Liver (tissue), 9 donors: ENCODE measurements around the gene GAPVD1. TPM values are rescaled to one million over a fixed set of nuclear protein-coding genes. Genes with fewer than 3 reads are reported as not detected.

Experiments
- DNase-seq: peaks from one replicate; pipeline ENCODE4 v3.0.0-alpha.2; 2017; ENCODE audit warnings: low spot score
- H3K27ac ChIP-seq, 2 donors: one replicate each; pipeline ENCODE4 v1.7.0; 2013; ENCODE audit warnings: inconsistent platforms in 2 of 2, low read length in 2 of 2, control low read depth in 1 of 2, low read depth in 1 of 2, mild to moderate bottlenecking in 1 of 2
- H3K27me3 ChIP-seq, 4 donors: one replicate each; pipeline versions ENCODE4 v1.6.1 to v1.7.0; 2013; ENCODE audit warnings: low read length in 3 of 4, inconsistent platforms in 1 of 4, mild to moderate bottlenecking in 1 of 4, moderate library complexity in 1 of 4; ENCODE audit not compliant: control insufficient read depth in 4 of 4, insufficient read depth in 4 of 4
- H3K36me3 ChIP-seq, 4 donors: one replicate each; pipeline versions ENCODE4 v1.6.1 to v1.7.0; 2013; ENCODE audit warnings: low read length in 3 of 4, mild to moderate bottlenecking in 3 of 4, low read depth in 1 of 4, moderate library complexity in 1 of 4; ENCODE audit not compliant: control insufficient read depth in 4 of 4, insufficient read depth in 3 of 4
- H3K4me1 ChIP-seq, 4 donors: one replicate each; pipeline versions ENCODE4 v1.6.1 to v1.7.0; 2013; ENCODE audit warnings: low read length in 3 of 4, mild to moderate bottlenecking in 3 of 4, moderate library complexity in 1 of 4; ENCODE audit not compliant: control insufficient read depth in 4 of 4, insufficient read depth in 4 of 4
- H3K4me3 ChIP-seq, 3 donors: one replicate each; pipeline versions ENCODE4 v1.6.1 to v1.7.0; 2013; ENCODE audit warnings: low read length in 3 of 3, control low read depth in 1 of 3, low read depth in 1 of 3, mild to moderate bottlenecking in 1 of 3
- H3K9ac ChIP-seq, 2 donors: one replicate each; pipeline ENCODE4 v1.7.0; 2013; ENCODE audit warnings: low read length in 2 of 2, mild to moderate bottlenecking in 2 of 2, moderate library complexity in 2 of 2, control low read depth in 1 of 2, low read depth in 1 of 2
- H3K9me3 ChIP-seq, 4 donors: one replicate each; pipeline versions ENCODE4 v1.6.1 to v1.7.0; 2013; ENCODE audit warnings: low read length in 3 of 4; ENCODE audit not compliant: control insufficient read depth in 4 of 4
- ATF3 ChIP-seq: IDR thresholded peaks from 2 replicates; pipeline ENCODE4 v1.6.1; 2016; ENCODE audit warnings: antibody characterized with exemption
- EGR1 ChIP-seq, 2 donors: IDR thresholded peaks; 2 replicates each; pipeline ENCODE4 v1.6.1; 2016 to 2018; ENCODE audit warnings: antibody characterized with exemption in 2 of 2, low read depth in 2 of 2
- FOXA1 ChIP-seq: IDR thresholded peaks from 2 replicates; pipeline ENCODE4 v1.6.1; 2016; ENCODE audit warnings: antibody characterized with exemption
- FOXA2 ChIP-seq: IDR thresholded peaks from 2 replicates; pipeline ENCODE4 v1.6.1; 2016; ENCODE audit warnings: antibody characterized with exemption
- GABPA ChIP-seq, 2 donors: IDR thresholded peaks in 1 of 2; conservative IDR thresholded peaks in 1 of 2; 2 replicates each; pipeline ENCODE4 v1.6.1; 2016; ENCODE audit warnings: antibody characterized with exemption in 2 of 2, mild to moderate bottlenecking in 1 of 2, moderate library complexity in 1 of 2
- HNF4A ChIP-seq, 2 donors: conservative IDR thresholded peaks; 2 replicates each; pipeline ENCODE4 v1.6.1; 2016; ENCODE audit warnings: antibody characterized with exemption in 2 of 2, mild to moderate bottlenecking in 2 of 2
- RAD21 ChIP-seq, 2 donors: IDR thresholded peaks; 2 replicates each; pipeline ENCODE4 v1.6.1; 2016; ENCODE audit warnings: antibody characterized with exemption in 2 of 2, mild to moderate bottlenecking in 2 of 2
- SP1 ChIP-seq: IDR thresholded peaks from 2 replicates; pipeline ENCODE4 v1.6.1; 2018; ENCODE audit warnings: antibody characterized with exemption, mild to moderate bottlenecking
- TAF1 ChIP-seq: conservative IDR thresholded peaks from 2 replicates; pipeline ENCODE4 v1.6.1; 2016; ENCODE audit warnings: antibody characterized with exemption, mild to moderate bottlenecking
- WGBS: extraction: QIAGEN DNeasy Blood & Tissue Kit; methylation state at CpG from one replicate; pipeline ENCODE4 v1.1.7; 2013; 5-methylcytosine and 5-hydroxymethylcytosine counted together
- polyA plus RNA-seq, 2 donors: library from polyadenylated mRNA; stranded (reverse) in 1 of 2; unstranded in 1 of 2; fragments of 200-250 nt in 1 of 2; fragments of >200 nt in 1 of 2; fragmentation: Nextera tagmentation in 1 of 2; extraction: Ambion mirVana in 1 of 2; gene quantifications; one replicate each; pipeline versions ENCODE4 v1.2.1 to v1.2.3, GENCODE V29; 2013 to 2015
- total RNA-seq, 2 donors: library from RNA; depleted of rRNA; stranded (reverse); fragments of >200 nt; gene quantifications; one replicate each; pipeline ENCODE4 v1.2.3, GENCODE V29; 2014
- TF ChIP-seq, protein P1 (sequence below): fragments of 150-350 bp; IDR thresholded peaks from 2 replicates; pipeline ENCODE4 v1.5.1; 2017; ENCODE audit warnings: improper control_type of control experiment, low read depth, low read length; ENCODE audit not compliant: missing input control
- TF ChIP-seq, protein P2 (sequence below): IDR thresholded peaks from 2 replicates; pipeline ENCODE4 v1.6.1; 2016; ENCODE audit warnings: antibody characterized with exemption, mild to moderate bottlenecking
- TF ChIP-seq, protein P3 (sequence below): IDR thresholded peaks from 2 replicates; pipeline ENCODE4 v1.6.1; 2016; ENCODE audit warnings: antibody characterized with exemption
- TF ChIP-seq, protein P4 (sequence below): IDR thresholded peaks from 2 replicates; pipeline ENCODE4 v1.6.1; 2016; ENCODE audit warnings: antibody characterized with exemption
- donor health status: healthy.
- donor health status: healthy.
- donor health status: healthy.
- donor health status: healthy.
- donor health status: healthy.

GAPVD1 gene
- total and polyA plus RNA-seq, 4 donors, result 5.5 to 89.7 (median 28.6) TPM

GRCh38 chr9:125258160-125258785 is 3.4 kb upstream of the GAPVD1 start:
- H3K36me3 ChIP-seq, result no peaks in the 10 kb centered on the region
- WGBS, result 95% methylated on average over 6 of the region's 6 CpGs
- H3K4me3 ChIP-seq, result no peak overlapping the region
- peaks cover 3 to 9% (median 6%) of the 10 kb centered on the region in 4 donors for H3K4me1 ChIP-seq
- no peaks in the 10 kb centered on the region for H3K27me3 ChIP-seq
- no peak for TF ChIP-seq FOXA1
- TF ChIP-seq, protein P1, sequence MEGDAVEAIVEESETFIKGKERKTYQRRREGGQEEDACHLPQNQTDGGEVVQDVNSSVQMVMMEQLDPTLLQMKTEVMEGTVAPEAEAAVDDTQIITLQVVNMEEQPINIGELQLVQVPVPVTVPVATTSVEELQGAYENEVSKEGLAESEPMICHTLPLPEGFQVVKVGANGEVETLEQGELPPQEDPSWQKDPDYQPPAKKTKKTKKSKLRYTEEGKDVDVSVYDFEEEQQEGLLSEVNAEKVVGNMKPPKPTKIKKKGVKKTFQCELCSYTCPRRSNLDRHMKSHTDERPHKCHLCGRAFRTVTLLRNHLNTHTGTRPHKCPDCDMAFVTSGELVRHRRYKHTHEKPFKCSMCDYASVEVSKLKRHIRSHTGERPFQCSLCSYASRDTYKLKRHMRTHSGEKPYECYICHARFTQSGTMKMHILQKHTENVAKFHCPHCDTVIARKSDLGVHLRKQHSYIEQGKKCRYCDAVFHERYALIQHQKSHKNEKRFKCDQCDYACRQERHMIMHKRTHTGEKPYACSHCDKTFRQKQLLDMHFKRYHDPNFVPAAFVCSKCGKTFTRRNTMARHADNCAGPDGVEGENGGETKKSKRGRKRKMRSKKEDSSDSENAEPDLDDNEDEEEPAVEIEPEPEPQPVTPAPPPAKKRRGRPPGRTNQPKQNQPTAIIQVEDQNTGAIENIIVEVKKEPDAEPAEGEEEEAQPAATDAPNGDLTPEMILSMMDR, result no peak
- TF ChIP-seq, protein P2, sequence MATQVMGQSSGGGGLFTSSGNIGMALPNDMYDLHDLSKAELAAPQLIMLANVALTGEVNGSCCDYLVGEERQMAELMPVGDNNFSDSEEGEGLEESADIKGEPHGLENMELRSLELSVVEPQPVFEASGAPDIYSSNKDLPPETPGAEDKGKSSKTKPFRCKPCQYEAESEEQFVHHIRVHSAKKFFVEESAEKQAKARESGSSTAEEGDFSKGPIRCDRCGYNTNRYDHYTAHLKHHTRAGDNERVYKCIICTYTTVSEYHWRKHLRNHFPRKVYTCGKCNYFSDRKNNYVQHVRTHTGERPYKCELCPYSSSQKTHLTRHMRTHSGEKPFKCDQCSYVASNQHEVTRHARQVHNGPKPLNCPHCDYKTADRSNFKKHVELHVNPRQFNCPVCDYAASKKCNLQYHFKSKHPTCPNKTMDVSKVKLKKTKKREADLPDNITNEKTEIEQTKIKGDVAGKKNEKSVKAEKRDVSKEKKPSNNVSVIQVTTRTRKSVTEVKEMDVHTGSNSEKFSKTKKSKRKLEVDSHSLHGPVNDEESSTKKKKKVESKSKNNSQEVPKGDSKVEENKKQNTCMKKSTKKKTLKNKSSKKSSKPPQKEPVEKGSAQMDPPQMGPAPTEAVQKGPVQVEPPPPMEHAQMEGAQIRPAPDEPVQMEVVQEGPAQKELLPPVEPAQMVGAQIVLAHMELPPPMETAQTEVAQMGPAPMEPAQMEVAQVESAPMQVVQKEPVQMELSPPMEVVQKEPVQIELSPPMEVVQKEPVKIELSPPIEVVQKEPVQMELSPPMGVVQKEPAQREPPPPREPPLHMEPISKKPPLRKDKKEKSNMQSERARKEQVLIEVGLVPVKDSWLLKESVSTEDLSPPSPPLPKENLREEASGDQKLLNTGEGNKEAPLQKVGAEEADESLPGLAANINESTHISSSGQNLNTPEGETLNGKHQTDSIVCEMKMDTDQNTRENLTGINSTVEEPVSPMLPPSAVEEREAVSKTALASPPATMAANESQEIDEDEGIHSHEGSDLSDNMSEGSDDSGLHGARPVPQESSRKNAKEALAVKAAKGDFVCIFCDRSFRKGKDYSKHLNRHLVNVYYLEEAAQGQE, result no peak
- TF ChIP-seq, protein P3, sequence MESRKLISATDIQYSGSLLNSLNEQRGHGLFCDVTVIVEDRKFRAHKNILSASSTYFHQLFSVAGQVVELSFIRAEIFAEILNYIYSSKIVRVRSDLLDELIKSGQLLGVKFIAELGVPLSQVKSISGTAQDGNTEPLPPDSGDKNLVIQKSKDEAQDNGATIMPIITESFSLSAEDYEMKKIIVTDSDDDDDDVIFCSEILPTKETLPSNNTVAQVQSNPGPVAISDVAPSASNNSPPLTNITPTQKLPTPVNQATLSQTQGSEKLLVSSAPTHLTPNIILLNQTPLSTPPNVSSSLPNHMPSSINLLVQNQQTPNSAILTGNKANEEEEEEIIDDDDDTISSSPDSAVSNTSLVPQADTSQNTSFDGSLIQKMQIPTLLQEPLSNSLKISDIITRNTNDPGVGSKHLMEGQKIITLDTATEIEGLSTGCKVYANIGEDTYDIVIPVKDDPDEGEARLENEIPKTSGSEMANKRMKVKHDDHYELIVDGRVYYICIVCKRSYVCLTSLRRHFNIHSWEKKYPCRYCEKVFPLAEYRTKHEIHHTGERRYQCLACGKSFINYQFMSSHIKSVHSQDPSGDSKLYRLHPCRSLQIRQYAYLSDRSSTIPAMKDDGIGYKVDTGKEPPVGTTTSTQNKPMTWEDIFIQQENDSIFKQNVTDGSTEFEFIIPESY, result no peak
- no peak for TF ChIP-seq RAD21 (IDR thresholded peaks at IDR 0.05)
- TF ChIP-seq TAF1, result no peak
- no peak for TF ChIP-seq HNF4A (conservative IDR thresholded peaks at IDR 0.05)
- no peak for TF ChIP-seq EGR1 (IDR thresholded peaks at IDR 0.05; ENCODE audit: low read depth in 2 of 2)
- TF ChIP-seq, protein P4, sequence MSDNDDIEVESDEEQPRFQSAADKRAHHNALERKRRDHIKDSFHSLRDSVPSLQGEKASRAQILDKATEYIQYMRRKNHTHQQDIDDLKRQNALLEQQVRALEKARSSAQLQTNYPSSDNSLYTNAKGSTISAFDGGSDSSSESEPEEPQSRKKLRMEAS, result no peak
- no peak for TF ChIP-seq GABPA (IDR thresholded peaks at IDR 0.05 in 1 of 2, conservative IDR thresholded peaks at IDR 0.05 in 1 of 2)
- TF ChIP-seq ATF3, result no peak
- TF ChIP-seq SP1, result no peak
- TF ChIP-seq FOXA2, result no peak
- no peaks in the 10 kb centered on the region for H3K9me3 ChIP-seq
- H3K27ac ChIP-seq, result no peak overlapping the region
- H3K9ac ChIP-seq, result no peak overlapping the region
- no peak for DNase-seq
